Activated CD4-positive, alpha-beta memory T cell treated with anti-CD3 and anti-CD28 coated beads for 36 hours (primary cell): ENCODE measurements around the gene SWAP70. TPM values are rescaled to one million over a fixed set of nuclear protein-coding genes. Genes with fewer than 3 reads are reported as not detected.

Experiments
- CTCF ChIA-PET: fragments of 350-600 bp; sonication (Branson Sonifier 250); formaldehyde crosslinking; loops from one replicate; lab custom pipeline; 2021; ENCODE audit warnings: antibody characterized with exemption, inconsistent platforms; lab: Charles Lee
- POLR2A ChIA-PET: fragments of 350-600 bp; sonication (Branson Sonifier 250); formaldehyde crosslinking; loops from one replicate; lab custom pipeline; 2021; ENCODE audit warnings: antibody characterized with exemption; lab: Charles Lee
- DNase-seq: peaks from one replicate; pipeline ENCODE4 v3.0.0-alpha.2; 2020
- H3K27ac Mint-ChIP-seq: one replicate; pipeline ENCODE4 v1.8.0; 2021; ENCODE audit warnings: mixed read lengths
- H3K27me3 Mint-ChIP-seq: one replicate; pipeline ENCODE4 v1.8.0; 2021; ENCODE audit warnings: mixed read lengths
- H3K36me3 Mint-ChIP-seq: one replicate; pipeline ENCODE4 v1.8.0; 2021; ENCODE audit warnings: mixed read lengths
- H3K4me1 Mint-ChIP-seq: one replicate; pipeline ENCODE4 v1.8.0; 2021; ENCODE audit warnings: low read depth, mixed read lengths
- H3K4me3 Mint-ChIP-seq: one replicate; pipeline ENCODE4 v1.8.0; 2021; ENCODE audit warnings: mild to moderate bottlenecking, mixed read lengths
- H3K9me3 Mint-ChIP-seq: one replicate; pipeline ENCODE4 v1.8.0; 2021; ENCODE audit warnings: mixed read lengths
- intact Hi-C: fragments of 100-400 bp; cut with micrococcal nuclease; formaldehyde crosslinking; loops from one replicate; pipeline ENCODE4 v1.15.1; 2023
- total RNA-seq, 2 experiments: library from RNA; stranded (reverse); gene quantifications; one replicate each; pipeline ENCODE4 v1.2.3, GENCODE V29; 2021

SWAP70 gene
- total RNA-seq, 2 experiments from 2014 or later, result 7.7 to 8.6 TPM

DNA sequence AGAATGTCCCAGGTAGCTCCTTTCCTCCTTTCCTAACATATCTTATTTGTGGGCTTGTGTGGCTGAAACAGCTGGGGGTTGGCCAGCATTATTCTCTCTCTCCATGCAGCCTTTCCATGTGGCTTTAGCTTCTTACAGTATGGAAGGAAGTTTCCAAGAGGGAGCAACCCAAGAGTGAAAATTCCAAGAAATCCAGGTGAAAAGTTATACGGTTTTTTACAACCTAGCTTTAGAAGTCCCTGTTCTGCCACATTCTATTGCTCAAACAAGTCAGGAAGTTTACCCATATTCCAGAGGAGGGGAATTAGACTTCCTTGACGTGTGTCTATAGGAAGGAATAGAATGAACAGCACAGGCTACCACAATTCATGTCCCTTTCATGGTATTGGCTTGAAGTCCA, 10.0 kb upstream of the SWAP70 start:
- H3K4me1 Mint-ChIP-seq, result no peaks in the 10 kb centered on the region
- H3K36me3 Mint-ChIP-seq, result no peaks in the 10 kb centered on the region
- DNase-seq, result no peak
- ChIA-PET POLR2A (no interaction called here), CTCF (no interaction called here)
- peaks cover 2% of the 10 kb centered on the region for H3K27me3 Mint-ChIP-seq
- H3K9me3 Mint-ChIP-seq, result no peaks in the 10 kb centered on the region
- intact Hi-C loops, result no loop called here
- no peak overlapping the region for H3K27ac Mint-ChIP-seq
- H3K4me3 Mint-ChIP-seq, result no peak overlapping the region

DNA sequence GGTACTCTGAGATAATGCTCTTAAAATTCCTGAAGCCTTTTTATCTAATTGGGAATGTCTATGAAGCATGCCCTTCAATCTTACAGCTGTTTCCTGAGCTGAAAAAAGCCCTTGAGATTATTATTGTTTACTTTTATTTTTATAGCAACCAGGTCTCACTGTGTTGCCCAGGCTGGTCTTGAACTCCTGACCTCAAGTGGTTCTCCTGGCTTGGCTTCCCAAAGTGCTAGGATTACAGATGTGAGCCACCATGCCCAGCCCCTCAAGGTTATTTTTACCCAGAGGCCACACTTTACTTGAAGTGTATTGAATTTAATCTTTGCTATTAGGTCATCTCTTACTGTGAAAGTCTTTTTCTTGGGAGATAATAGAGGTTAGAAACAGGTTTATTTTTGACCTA, 7.0 kb upstream of the SWAP70 start:
- CTCF ChIA-PET, result no interaction called here
- no peaks in the 10 kb centered on the region for H3K4me1 Mint-ChIP-seq
- intact Hi-C loops, result no loop called here
- no peaks in the 10 kb centered on the region for H3K36me3 Mint-ChIP-seq
- no peak overlapping the region for H3K4me3 Mint-ChIP-seq
- no peak overlapping the region for H3K27ac Mint-ChIP-seq
- POLR2A ChIA-PET, result no interaction called here
- no peak for DNase-seq
- peaks cover 11% of the 10 kb centered on the region for H3K27me3 Mint-ChIP-seq
- H3K9me3 Mint-ChIP-seq, result no peaks in the 10 kb centered on the region

DNA sequence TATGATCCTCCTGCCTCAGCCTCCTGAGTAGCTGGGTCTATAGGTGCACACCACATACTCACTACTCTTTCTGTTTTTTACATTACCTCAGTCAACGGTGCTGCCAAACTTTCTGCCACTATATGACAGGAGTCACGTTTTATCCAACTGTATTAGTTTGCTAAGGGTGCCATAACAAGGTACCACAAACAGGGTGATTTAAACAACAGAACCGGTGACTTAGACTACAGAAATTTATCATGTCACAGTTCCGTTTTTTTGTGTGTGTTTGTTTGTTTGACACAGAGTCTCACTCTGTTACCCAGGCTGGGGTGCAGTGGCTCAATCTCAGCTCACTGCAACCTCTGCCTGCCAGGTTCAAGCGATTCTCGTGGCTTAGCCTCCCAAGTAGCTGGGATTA, 6.3 kb upstream of the SWAP70 start:
- no peak for DNase-seq
- ChIA-PET POLR2A (no interaction called here), CTCF (no interaction called here)
- Mint-ChIP-seq H3K4me3 (no peak overlapping the region), H3K4me1 (peaks cover 4% of the 10 kb centered on the region), H3K9me3 (no peaks in the 10 kb centered on the region), H3K36me3 (peaks cover 2% of the 10 kb centered on the region), H3K27ac (no peak overlapping the region), H3K27me3 (peaks cover 17% of the 10 kb centered on the region)
- intact Hi-C loops, result no loop called here

DNA sequence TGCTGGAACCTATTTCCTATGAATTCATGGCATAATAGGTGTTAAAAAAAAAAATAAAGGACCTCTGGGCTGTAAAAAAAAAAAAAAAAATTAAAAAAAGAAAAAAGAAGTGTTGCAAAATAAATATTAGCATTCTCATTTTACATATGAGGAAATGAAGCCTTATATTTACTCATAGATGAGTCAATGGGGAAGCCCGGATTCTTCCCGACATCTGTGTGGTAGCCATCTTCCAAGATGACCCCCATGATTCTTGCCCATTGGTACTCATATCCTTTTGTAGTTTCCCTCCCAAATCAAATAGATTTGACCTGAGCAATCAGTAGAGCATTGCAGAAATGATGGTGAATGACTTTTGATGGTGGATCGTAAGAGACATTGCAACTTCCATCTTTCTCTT, 3.0 kb upstream of the SWAP70 start:
- Mint-ChIP-seq H3K27ac (no peak overlapping the region), H3K36me3 (peaks cover 4% of the 10 kb centered on the region), H3K4me1 (peaks cover 14% of the 10 kb centered on the region), H3K4me3 (no peak overlapping the region), H3K27me3 (peaks cover 28% of the 10 kb centered on the region), H3K9me3 (peaks cover 10% of the 10 kb centered on the region)
- intact Hi-C loops, result loop anchor here (5.0 kb wide), 1 partner anchor 96 kb away; no protein-coding TSS in a partner anchor
- POLR2A ChIA-PET, result no interaction called here
- no peak for DNase-seq
- CTCF ChIA-PET, result interaction anchor here (0.8 kb wide), 1 partner anchor 88 kb away, joined by 3 read pairs; no protein-coding TSS in a partner anchor

DNA sequence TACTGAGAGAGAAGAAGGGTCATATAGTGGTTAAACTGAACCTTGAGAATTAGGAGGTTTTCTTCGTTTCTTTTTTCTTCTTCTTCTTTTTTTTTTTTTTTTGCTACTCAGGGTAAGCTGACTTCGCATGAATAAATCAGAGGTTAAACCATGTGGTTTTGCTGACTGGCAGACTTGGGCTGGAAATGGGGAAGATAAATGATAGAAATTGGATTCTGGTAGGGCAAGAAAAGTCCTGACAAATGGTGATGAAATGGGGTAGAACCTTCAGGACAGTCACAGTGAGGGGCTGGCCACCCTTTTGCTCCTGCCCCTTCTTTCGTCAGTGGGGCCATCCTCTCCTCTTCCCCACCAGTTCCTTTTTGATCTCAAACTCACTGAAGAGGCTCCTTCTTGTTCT, 1.6 kb upstream of the SWAP70 start:
- ChIA-PET POLR2A (no interaction called here), CTCF (no interaction called here)
- H3K27ac Mint-ChIP-seq, result no peak overlapping the region
- intact Hi-C loops, result loop anchor here (5.0 kb wide), 1 partner anchor 95 kb away; no protein-coding TSS in a partner anchor
- H3K9me3 Mint-ChIP-seq, result peaks cover 16% of the 10 kb centered on the region
- H3K4me3 Mint-ChIP-seq, result no peak overlapping the region
- peaks cover 9% of the 10 kb centered on the region for H3K36me3 Mint-ChIP-seq
- DNase-seq, result no peak
- H3K27me3 Mint-ChIP-seq, result peaks cover 28% of the 10 kb centered on the region
- peaks cover 14% of the 10 kb centered on the region for H3K4me1 Mint-ChIP-seq

DNA sequence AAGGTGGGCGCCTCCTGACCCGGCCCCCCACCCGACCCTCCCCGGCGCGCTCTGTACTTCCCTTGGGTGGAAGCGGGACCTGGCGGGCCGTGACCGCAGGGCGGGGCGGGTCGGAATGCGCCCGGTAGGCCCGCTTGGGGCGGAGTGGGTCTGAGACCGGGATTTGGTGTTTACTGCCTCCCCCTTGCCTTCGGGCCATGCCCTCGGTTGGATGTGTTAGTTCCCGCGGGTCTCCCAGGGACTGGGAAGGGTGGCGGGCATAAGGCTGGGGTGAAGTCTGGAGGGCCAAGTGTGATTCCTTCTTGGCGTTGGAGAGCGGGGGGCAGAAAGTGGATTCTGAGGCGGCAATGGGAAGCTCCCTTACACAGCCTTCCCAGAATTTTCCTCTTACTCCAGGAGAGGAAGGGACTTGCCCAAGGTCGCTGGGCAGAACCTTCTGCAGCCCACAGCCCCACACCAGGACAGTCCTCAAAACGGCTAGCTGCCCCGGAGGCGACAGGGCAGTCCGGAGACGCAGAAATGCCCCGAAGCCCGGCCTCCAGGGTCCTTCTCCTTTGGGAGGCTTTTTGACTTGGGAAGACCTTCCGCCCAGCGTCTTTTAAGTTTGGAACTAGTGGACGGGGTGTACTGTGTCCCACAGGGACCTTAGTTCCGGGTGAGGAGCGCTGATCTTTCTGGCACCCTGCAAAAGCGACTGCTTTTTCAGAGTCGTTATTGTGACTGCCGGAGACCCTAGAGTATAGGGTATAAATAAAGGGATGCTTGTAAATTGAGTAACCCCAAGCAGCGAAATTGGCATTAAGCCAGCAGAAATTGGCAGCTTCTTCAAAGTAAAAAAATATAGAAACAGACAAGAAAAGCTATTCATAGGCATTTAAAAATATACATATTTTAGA, 647 bp downstream of the SWAP70 start:
- Mint-ChIP-seq H3K9me3 (peaks cover 16% of the 10 kb centered on the region), H3K27me3 (peaks cover 27% of the 10 kb centered on the region), H3K36me3 (peaks cover 10% of the 10 kb centered on the region), H3K27ac (no peak overlapping the region), H3K4me1 (peaks cover 14% of the 10 kb centered on the region), H3K4me3 (peak overlapping the region; percentile 84)
- intact Hi-C loops, result loop anchor here (5.0 kb wide), 1 partner anchor 93 kb away; no protein-coding TSS in a partner anchor
- peak; percentile 13 for DNase-seq
- ChIA-PET CTCF (interaction anchor here (1.0 to 1.5 kb wide), 3 partner anchors 93 to 643 kb away, joined by 3 to 7 read pairs (median 3); no protein-coding TSS in a partner anchor), POLR2A (no interaction called here)

DNA sequence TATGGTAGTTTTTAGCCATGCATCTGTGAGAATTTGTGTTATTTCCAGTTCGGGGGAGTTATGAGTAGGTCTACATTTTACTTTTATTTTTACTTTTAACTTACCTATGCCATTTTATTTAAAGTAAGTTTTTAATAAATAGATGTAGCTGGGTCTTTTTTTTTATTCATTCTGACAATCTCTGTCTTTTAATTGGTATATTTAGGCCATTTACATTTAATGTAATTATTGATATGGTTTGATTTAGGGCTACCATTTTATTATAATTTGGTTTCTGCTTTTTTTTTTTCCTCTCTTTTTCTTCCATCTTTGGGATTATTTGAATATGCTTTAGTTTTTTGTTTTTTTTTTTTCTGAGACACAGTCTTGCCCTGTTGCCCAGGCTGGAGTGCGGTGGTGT, 1.9 kb downstream of the SWAP70 start:
- Mint-ChIP-seq H3K4me1 (peaks cover 14% of the 10 kb centered on the region), H3K36me3 (peaks cover 10% of the 10 kb centered on the region), H3K27ac (no peak overlapping the region), H3K4me3 (no peak overlapping the region), H3K27me3 (peaks cover 22% of the 10 kb centered on the region), H3K9me3 (peaks cover 16% of the 10 kb centered on the region)
- ChIA-PET CTCF (interaction anchor here (0.6 kb wide), 1 partner anchor 9 kb away, joined by 4 read pairs; no protein-coding TSS in a partner anchor), POLR2A (interaction anchor here (0.6 kb wide), 1 partner anchor 36 kb away, joined by 3 read pairs; no protein-coding TSS in a partner anchor)
- DNase-seq, result no peak
- intact Hi-C loops, result no loop called here

DNA sequence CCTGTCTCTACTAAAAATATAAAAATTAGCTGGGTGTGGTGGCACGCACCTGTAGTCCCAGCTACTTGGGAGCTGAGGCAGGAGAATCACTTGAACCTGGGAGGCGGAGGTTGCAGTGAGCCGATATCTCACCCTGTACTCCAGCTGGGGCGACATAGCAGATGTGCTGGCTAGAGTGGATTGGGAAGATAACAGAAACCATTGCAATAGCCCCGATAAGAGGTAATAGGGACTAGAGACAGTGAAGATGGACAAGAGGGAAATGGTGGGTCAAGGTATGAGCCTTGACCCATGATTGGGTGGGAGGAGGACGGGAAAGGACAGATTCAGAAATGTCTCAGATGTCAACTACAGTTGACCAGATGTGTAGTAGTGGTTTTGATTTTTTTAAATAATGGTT, 6.1 kb downstream of the SWAP70 start:
- Mint-ChIP-seq H3K27me3 (peaks cover 1% of the 10 kb centered on the region), H3K27ac (no peak overlapping the region), H3K4me1 (no peaks in the 10 kb centered on the region), H3K4me3 (no peak overlapping the region), H3K9me3 (peaks cover 14% of the 10 kb centered on the region), H3K36me3 (peaks cover 7% of the 10 kb centered on the region)
- ChIA-PET CTCF (interaction anchor here (1.1 to 1.2 kb wide), 2 partner anchors 135 to 696 kb away, joined by 3 read pairs; no protein-coding TSS in a partner anchor), POLR2A (interaction anchor here (1.0 kb wide), 1 partner anchor 209 kb away, joined by 4 read pairs; the partner anchor contains the start of gene ZNF143)
- no peak for DNase-seq
- intact Hi-C loops, result no loop called here

DNA sequence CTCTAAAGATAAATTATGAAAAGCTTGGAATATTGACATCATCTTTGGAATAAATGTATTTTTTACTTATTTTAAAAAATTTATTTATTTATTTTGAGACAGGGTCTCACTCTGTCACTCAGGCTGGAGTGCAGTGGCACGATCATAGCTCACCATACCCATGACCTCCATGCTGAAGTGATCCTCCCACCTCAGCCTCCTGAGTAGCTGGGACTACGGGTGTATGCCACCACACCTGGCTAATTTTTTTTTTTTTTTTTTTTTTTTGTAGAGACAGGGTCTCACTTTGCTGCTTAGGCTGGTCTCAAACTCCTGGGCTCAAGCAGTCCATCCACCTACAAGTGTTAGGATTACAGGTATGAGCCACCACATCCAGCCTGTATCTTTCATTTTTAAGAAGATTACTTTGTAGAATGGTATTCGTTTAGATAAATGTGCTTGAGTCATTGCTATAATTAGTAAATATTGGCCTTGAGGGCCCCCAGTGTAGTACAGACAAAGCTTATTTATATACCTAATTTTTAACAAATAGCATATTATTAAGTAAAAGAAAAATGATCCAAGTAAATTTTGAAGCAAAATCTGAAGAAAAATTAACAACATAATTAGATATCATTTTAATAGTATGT, 8.5 kb downstream of the SWAP70 start:
- Mint-ChIP-seq H3K27ac (no peak overlapping the region), H3K27me3 (peaks cover 1% of the 10 kb centered on the region), H3K4me3 (no peak overlapping the region), H3K9me3 (no peaks in the 10 kb centered on the region), H3K36me3 (peaks cover 2% of the 10 kb centered on the region), H3K4me1 (no peaks in the 10 kb centered on the region)
- no peak for DNase-seq
- intact Hi-C loops, result no loop called here
- CTCF ChIA-PET, result interaction anchor here (0.8 kb wide), 1 partner anchor 76 kb away, joined by 3 read pairs; no protein-coding TSS in a partner anchor
- POLR2A ChIA-PET, result no interaction called here

DNA sequence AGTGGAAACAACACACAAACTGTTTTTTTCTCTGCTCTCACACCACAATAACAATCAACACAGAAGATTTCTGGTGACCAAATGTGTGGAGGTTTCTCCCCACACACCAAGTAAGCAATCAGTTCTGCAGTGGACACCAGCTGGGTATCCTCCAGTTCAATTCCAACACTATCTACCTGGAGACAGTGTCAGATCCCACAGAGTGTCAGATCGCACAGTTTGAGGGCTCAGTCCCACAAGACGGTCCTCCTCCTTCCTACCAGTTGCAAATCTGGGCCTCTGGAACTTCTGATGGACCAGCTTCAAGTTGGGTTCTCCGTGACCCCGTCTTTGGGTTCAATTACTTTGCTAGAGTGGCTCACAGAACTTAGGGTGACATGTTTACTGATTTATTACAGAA, 9.0 kb downstream of the SWAP70 start:
- POLR2A ChIA-PET, result no interaction called here
- H3K27me3 Mint-ChIP-seq, result peaks cover 1% of the 10 kb centered on the region
- H3K36me3 Mint-ChIP-seq, result peaks cover 2% of the 10 kb centered on the region
- H3K4me1 Mint-ChIP-seq, result no peaks in the 10 kb centered on the region
- CTCF ChIA-PET, result interaction anchor here (1.6 kb wide), 1 partner anchor 75 kb away, joined by 4 read pairs; no protein-coding TSS in a partner anchor
- no peak overlapping the region for H3K27ac Mint-ChIP-seq
- DNase-seq, result no peak
- intact Hi-C loops, result no loop called here
- H3K9me3 Mint-ChIP-seq, result no peaks in the 10 kb centered on the region
- no peak overlapping the region for H3K4me3 Mint-ChIP-seq

DNA sequence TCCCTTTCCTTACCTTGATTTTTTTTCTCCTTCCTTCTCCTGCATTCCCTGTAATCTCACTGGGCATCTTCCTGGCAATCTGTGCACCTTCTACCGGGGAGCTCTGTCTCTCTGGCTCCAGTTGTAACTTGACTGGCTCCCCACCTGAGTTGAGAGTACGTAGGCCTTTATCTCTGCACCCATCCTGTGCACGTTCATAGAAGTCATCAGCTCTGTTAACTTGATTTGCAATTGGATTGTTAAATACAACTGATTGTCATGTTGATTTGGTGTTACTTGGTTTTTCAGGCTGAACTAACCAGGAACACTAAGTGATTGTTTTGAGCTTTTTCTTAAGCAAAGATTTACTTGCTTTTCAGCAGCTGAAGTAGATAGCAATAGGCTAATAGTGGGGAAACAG, 11.8 kb downstream of the SWAP70 start:
- POLR2A ChIA-PET, result no interaction called here
- Mint-ChIP-seq H3K36me3 (no peaks in the 10 kb centered on the region), H3K27me3 (no peaks in the 10 kb centered on the region), H3K27ac (no peak overlapping the region), H3K4me1 (no peaks in the 10 kb centered on the region), H3K4me3 (no peak overlapping the region), H3K9me3 (no peaks in the 10 kb centered on the region)
- intact Hi-C loops, result no loop called here
- CTCF ChIA-PET, result interaction anchor here (0.7 to 1.0 kb wide), 2 partner anchors 74 to 82 kb away, joined by 3 to 4 read pairs; no protein-coding TSS in a partner anchor
- DNase-seq, result no peak

DNA sequence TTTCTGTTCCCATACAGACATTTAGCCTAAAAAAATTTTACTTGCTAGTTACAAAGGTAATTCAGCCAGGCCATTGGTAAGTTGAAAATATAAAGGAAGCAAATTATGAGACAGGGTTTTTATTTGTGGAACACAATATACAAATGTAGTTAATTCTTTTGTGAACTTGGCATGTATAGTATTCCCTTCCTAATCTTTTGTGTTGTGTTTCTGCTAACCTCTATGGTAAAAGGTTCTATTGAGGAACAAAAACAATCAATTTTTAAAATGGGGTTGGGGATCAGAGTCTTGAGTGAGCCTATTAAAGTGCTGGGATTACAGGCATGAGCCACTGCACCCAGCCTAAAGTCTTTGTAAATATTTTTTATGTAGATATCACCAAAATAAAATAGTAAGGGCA, 14.1 kb downstream of the SWAP70 start:
- no peak for DNase-seq
- intact Hi-C loops, result no loop called here
- Mint-ChIP-seq H3K36me3 (no peaks in the 10 kb centered on the region), H3K27me3 (no peaks in the 10 kb centered on the region), H3K9me3 (no peaks in the 10 kb centered on the region), H3K4me3 (no peak overlapping the region), H3K27ac (no peak overlapping the region), H3K4me1 (no peaks in the 10 kb centered on the region)
- CTCF ChIA-PET, result no interaction called here
- POLR2A ChIA-PET, result no interaction called here
